ENCODE data around the gene RAI1. TPM values are rescaled to one million over a fixed set of nuclear protein-coding genes. Genes with fewer than 3 reads are reported as not detected.

The RAI1 gene
- total and polyA plus RNA-seq, 2 of the 13 experiments (the other 11 are each of a cell fraction or from before 2014, with no cell fraction given): 3.4 to 5.2 TPM

DNA sequence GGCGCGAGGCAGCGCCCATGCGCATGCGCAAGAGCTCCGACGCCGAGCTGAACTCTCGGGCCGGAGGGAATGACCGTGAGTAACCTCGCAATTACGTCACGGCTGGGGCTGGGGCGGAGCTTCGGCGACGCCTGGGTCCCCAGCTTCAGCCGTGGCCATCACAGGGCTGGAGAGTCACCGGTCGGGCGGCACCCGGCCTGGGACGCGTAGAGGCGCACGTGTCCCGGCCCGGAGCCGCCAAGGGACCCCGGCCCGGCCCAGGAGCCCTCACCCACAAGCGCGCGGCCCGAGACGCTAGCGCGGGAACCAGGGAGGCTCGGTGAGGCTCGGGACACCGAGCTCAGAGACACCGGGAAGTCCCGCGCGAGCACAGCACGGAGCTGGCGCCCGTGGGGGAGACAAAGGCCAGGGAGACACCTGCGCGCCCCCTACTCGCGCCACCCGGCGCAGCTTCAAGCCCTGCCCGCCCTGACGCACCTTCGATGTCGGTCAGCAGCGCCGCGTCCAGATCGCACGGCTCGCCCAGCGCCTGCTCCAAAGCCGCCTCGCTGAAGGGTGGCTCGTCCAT is 155.1 kb downstream of the RAI1 start (continued):
- no peak for TF ChIP-seq KAT2B (IDR thresholded peaks at IDR 0.05; ENCODE audit: borderline replicate concordance, low read depth, low read length)
- TF ChIP-seq, protein P1, sequence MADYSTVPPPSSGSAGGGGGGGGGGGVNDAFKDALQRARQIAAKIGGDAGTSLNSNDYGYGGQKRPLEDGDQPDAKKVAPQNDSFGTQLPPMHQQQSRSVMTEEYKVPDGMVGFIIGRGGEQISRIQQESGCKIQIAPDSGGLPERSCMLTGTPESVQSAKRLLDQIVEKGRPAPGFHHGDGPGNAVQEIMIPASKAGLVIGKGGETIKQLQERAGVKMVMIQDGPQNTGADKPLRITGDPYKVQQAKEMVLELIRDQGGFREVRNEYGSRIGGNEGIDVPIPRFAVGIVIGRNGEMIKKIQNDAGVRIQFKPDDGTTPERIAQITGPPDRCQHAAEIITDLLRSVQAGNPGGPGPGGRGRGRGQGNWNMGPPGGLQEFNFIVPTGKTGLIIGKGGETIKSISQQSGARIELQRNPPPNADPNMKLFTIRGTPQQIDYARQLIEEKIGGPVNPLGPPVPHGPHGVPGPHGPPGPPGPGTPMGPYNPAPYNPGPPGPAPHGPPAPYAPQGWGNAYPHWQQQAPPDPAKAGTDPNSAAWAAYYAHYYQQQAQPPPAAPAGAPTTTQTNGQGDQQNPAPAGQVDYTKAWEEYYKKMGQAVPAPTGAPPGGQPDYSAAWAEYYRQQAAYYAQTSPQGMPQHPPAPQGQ (CRISPR knock-in tag; IDR thresholded peaks at IDR 0.05; ENCODE audit: borderline replicate concordance): no peak
- no peak for TF ChIP-seq PCBP2 (optimal IDR thresholded peaks at IDR 0.05; ENCODE audit: low read depth, low read length, poor library complexity, severe bottlenecking)
- 0 out of 2 replicates have a peak, but pooled peaks have one; percentile 24 for TF ChIP-seq FOXC1 (CRISPR knock-in tag; IDR thresholded peaks at IDR 0.05; ENCODE audit: borderline replicate concordance)
- TF ChIP-seq, protein P2, sequence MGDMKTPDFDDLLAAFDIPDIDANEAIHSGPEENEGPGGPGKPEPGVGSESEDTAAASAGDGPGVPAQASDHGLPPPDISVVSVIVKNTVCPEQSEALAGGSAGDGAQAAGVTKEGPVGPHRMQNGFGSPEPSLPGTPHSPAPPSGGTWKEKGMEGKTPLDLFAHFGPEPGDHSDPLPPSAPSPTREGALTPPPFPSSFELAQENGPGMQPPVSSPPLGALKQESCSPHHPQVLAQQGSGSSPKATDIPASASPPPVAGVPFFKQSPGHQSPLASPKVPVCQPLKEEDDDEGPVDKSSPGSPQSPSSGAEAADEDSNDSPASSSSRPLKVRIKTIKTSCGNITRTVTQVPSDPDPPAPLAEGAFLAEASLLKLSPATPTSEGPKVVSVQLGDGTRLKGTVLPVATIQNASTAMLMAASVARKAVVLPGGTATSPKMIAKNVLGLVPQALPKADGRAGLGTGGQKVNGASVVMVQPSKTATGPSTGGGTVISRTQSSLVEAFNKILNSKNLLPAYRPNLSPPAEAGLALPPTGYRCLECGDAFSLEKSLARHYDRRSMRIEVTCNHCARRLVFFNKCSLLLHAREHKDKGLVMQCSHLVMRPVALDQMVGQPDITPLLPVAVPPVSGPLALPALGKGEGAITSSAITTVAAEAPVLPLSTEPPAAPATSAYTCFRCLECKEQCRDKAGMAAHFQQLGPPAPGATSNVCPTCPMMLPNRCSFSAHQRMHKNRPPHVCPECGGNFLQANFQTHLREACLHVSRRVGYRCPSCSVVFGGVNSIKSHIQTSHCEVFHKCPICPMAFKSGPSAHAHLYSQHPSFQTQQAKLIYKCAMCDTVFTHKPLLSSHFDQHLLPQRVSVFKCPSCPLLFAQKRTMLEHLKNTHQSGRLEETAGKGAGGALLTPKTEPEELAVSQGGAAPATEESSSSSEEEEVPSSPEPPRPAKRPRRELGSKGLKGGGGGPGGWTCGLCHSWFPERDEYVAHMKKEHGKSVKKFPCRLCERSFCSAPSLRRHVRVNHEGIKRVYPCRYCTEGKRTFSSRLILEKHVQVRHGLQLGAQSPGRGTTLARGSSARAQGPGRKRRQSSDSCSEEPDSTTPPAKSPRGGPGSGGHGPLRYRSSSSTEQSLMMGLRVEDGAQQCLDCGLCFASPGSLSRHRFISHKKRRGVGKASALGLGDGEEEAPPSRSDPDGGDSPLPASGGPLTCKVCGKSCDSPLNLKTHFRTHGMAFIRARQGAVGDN (CRISPR knock-in tag; IDR thresholded peaks at IDR 0.05): peak; percentile 99
- TF ChIP-seq HNRNPLL (IDR thresholded peaks at IDR 0.05; ENCODE audit: low read depth, low read length, poor library complexity, severe bottlenecking): peak; percentile 62
- TF ChIP-seq ZNF17 (CRISPR knock-in tag; IDR thresholded peaks at IDR 0.05): no peak
- TF ChIP-seq, protein P3, sequence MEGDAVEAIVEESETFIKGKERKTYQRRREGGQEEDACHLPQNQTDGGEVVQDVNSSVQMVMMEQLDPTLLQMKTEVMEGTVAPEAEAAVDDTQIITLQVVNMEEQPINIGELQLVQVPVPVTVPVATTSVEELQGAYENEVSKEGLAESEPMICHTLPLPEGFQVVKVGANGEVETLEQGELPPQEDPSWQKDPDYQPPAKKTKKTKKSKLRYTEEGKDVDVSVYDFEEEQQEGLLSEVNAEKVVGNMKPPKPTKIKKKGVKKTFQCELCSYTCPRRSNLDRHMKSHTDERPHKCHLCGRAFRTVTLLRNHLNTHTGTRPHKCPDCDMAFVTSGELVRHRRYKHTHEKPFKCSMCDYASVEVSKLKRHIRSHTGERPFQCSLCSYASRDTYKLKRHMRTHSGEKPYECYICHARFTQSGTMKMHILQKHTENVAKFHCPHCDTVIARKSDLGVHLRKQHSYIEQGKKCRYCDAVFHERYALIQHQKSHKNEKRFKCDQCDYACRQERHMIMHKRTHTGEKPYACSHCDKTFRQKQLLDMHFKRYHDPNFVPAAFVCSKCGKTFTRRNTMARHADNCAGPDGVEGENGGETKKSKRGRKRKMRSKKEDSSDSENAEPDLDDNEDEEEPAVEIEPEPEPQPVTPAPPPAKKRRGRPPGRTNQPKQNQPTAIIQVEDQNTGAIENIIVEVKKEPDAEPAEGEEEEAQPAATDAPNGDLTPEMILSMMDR (CRISPR knock-in tag; IDR thresholded peaks at IDR 0.05): 0 out of 2 replicates have a peak, but pooled peaks have one; percentile 5
- TF ChIP-seq, protein P4, sequence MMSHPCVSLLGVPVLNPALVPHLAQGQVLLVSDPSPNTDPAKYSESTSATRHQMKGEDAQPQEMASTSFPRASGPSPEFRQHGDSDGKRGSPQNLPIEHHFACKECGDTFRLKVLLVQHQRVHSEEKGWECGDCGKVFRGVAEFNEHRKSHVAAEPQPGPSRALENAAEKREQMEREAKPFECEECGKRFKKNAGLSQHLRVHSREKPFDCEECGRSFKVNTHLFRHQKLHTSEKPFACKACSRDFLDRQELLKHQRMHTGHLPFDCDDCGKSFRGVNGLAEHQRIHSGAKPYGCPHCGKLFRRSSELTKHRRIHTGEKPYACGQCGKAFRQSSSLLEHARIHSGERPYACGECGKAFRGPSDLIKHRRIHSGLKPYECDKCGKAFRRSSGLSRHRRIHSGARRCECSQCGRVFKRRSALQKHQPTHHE (CRISPR knock-in tag; IDR thresholded peaks at IDR 0.05; ENCODE audit: borderline replicate concordance): peak; percentile 79; the same call in 1 of the 2 replicates
- TF ChIP-seq SMC3 (IDR thresholded peaks at IDR 0.05; ENCODE audit: low read length): no peak
- TF ChIP-seq ZFY (CRISPR knock-in tag; IDR thresholded peaks at IDR 0.05): peak; percentile 81
- TF ChIP-seq, protein P5, sequence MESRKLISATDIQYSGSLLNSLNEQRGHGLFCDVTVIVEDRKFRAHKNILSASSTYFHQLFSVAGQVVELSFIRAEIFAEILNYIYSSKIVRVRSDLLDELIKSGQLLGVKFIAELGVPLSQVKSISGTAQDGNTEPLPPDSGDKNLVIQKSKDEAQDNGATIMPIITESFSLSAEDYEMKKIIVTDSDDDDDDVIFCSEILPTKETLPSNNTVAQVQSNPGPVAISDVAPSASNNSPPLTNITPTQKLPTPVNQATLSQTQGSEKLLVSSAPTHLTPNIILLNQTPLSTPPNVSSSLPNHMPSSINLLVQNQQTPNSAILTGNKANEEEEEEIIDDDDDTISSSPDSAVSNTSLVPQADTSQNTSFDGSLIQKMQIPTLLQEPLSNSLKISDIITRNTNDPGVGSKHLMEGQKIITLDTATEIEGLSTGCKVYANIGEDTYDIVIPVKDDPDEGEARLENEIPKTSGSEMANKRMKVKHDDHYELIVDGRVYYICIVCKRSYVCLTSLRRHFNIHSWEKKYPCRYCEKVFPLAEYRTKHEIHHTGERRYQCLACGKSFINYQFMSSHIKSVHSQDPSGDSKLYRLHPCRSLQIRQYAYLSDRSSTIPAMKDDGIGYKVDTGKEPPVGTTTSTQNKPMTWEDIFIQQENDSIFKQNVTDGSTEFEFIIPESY (CRISPR knock-in tag; IDR thresholded peaks at IDR 0.05): no peak; the same call in 1 of the 2 replicates
- no peak; the same call in 1 of the 2 replicates for TF ChIP-seq NCOA1 (CRISPR knock-in tag; IDR thresholded peaks at IDR 0.05)
- TF ChIP-seq JUND (CRISPR knock-in tag; IDR thresholded peaks at IDR 0.05): 0 out of 2 replicates have a peak, but pooled peaks have one; percentile 12
- TF ChIP-seq SIN3A (IDR thresholded peaks at IDR 0.05; ENCODE audit: borderline replicate concordance, low read depth, low read length): peak; percentile 80; the same call in 1 of the 2 replicates

Measured in HepG2 (cell line).